Tracheal epithelial cell (primary cell): Measurements from ENCODE around the gene RAB34. TPM values are rescaled to one million over a fixed set of nuclear protein-coding genes. Genes with fewer than 3 reads are reported as not detected.

ENCODE experiments used
- total RNA-seq: library from RNA; depleted of rRNA; stranded (reverse); fragments of >200 nt; gene quantifications from 2 replicates; pipeline ENCODE4 v1.2.1, GENCODE V29; 2014

The RAB34 gene, protein sequence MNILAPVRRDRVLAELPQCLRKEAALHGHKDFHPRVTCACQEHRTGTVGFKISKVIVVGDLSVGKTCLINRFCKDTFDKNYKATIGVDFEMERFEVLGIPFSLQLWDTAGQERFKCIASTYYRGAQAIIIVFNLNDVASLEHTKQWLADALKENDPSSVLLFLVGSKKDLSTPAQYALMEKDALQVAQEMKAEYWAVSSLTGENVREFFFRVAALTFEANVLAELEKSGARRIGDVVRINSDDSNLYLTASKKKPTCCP
- 118 and 133 TPM in 2 replicates for total RNA-seq

GRCh38 chr17:28717578-28718332 is at the start of gene RAB34:
TSS of gene RAB34 (minus strand) at chr17:28717868. CDS start at chr17:28717266, 602 bp downstream.

DNA sequence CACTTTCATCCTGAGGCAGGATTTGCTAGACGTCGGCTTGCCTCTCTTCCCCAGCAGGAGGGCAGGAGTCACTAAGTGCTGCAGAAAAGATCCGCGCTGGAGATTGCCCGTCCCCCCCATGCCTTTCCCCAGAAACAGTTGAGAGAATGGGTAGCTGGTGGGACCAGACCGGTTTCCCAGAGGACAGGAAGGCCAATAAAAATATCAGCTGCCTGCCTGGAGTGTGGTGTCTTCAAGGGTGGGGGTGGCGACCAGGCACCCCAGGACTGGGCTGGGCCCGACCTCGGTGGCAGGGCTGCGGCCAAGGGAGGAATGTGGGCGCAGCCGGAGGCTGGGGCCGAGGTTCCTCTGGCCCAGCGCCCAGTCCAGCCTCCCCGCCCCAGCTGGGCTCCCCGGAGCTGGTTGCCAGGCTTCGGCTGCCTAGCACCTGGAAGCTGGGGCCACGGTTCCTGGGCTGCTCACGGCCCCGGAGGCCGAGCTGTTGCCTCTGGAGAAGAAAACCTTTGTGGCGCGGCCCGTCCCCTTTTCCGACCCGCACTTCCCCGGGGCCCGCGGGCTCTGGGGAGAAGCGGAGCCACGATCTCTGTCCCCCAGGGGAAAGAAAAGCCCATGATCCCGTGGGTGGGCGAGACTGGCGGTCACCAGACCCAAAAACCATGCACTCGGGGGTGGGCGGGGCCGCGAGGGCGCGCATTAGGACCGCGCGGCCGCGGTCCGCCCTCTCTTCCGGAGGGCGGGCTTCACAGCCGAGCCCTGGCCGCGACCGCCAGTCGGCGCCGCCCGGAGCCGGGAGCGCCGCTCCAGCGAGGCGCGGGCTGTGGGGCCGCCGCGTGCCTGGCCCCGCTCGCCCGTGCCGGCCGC is 25.8 kb upstream of the RAB34 start, which contains the start of gene TRAF4:
Gene TRAF4 (plus strand): TSS at position 769 of the 861 bp plus-strand sequence. CDS start 102 bp downstream, outside the sequence.

DNA sequence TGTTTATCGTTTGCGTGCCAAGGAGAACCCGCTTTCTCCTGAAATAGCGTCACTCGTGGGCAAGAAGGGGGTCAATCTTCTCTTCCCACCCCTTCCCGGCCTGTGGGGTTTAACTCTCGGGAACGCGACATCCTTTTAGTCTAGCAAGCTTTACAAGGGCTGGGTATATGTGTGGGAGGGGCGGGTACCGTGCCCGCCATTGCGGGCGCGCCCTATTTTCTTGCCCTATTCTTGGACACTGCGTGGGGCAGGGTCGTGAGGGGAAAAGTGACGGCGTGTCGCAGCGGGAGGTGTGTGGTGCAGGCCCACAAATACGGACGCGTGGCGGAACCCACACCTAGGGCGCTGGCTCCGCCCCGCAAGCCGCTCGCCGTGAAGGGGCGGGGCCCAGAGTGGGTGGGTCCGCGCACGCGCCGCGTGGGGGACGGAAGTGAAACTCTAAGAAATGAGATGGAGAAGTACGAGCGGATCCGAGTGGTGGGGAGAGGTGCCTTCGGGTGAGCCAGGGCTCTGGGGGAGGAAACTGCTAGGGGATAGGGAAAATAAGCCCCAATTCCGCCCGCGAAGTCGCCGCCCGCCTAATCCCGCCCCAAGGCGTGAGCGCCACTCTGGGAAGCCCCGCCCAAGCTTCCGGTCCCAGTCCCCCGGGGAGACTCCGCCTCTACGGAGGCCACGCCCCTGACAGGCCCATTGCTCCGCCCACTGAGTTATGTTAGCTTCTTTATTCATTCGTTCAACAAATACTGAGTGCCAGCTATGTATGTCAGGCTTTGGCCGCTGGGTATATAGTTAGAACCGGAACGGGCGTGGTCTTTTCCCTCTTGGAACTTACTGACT is 10.9 kb upstream of the RAB34 start, which contains the start of gene NEK8:
Gene NEK8 (plus strand): TSS at position 425 of the 837 bp plus-strand sequence. CDS start 26 bp downstream, at position 451.

DNA sequence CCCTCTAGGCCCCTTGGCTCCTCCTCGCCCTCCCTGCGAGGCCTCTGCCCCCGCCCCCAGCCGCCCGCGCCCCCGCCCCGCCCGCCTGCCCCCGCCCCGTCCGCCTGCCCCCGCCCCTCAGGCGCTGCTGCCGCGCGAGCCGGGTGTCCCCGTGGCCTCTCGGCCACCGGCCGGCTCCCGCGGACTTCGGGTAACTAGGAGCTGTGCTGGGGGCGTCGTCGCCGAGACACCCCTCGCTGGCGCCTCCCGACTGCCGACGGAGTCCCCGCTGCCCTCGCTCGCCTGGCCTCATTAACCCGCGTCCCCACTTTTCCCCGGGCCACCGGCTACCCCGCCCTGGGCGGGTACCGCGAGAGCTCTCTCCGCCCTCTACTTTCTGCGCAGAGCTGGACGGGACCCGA is 8.6 kb upstream of the RAB34 start, which contains the start of gene TLCD1:
Gene TLCD1 (minus strand): TSS at position 8 of the 401 bp plus-strand sequence. CDS start 136 bp downstream, outside the sequence.

GRCh38 chr17:28711723-28712031 is 6.0 kb downstream of the RAB34 start, which contains the start of gene PROCA1:
TSS of gene PROCA1 (minus strand) at chr17:28711888. CDS start at chr17:28711660, 228 bp downstream.

Other genes with a start within 250 kb of the RAB34 start
- gene SLC13A2, start 244.2 kb downstream of the RAB34 start, total RNA-seq: not detected in 2 replicates
- 0.21 and 0.24 TPM in 2 replicates for gene FOXN1, start 211.5 kb downstream of the RAB34 start, total RNA-seq
- 30.6 and 34.5 TPM in 2 replicates for gene UNC119, start 165.2 kb downstream of the RAB34 start, total RNA-seq
- 45.2 and 48.4 TPM in 2 replicates for gene PIGS, start 146.3 kb downstream of the RAB34 start, total RNA-seq
- 78.4 and 88.7 TPM in 2 replicates for gene ALDOC, start 141.0 kb downstream of the RAB34 start, total RNA-seq
- gene SPAG5, start 118.8 kb downstream of the RAB34 start, total RNA-seq: 0.85 and 3.9 TPM in 2 replicates
- 2.7 and 4.7 TPM in 2 replicates for gene RSKR, start 103.7 kb downstream of the RAB34 start, total RNA-seq
- 101 and 151 TPM in 2 replicates for gene BLTP2, start 72.7 kb downstream of the RAB34 start, total RNA-seq
- gene SDF2, start 56.0 kb downstream of the RAB34 start, total RNA-seq: 51.1 and 56.1 TPM in 2 replicates
- gene SUPT6H, start 55.7 kb downstream of the RAB34 start, total RNA-seq: 24.3 and 28.4 TPM in 2 replicates
- gene PROCA1, start 6.0 kb downstream of the RAB34 start, total RNA-seq: 0.24 and 0.64 TPM in 2 replicates
- gene RPL23A, start 2.1 kb upstream of the RAB34 start, total RNA-seq: 783 and 1,374 TPM in 2 replicates
- gene TLCD1, start 8.4 kb upstream of the RAB34 start, total RNA-seq: 9.4 and 10.6 TPM in 2 replicates
- gene NEK8, start 10.9 kb upstream of the RAB34 start, total RNA-seq: 2.6 and 4.1 TPM in 2 replicates
- 37.9 and 57.4 TPM in 2 replicates for gene TRAF4, start 26.1 kb upstream of the RAB34 start, total RNA-seq
- 1.7 and 3.4 TPM in 2 replicates for gene FAM222B, start 124.9 kb upstream of the RAB34 start, total RNA-seq
- gene ERAL1, start 137.1 kb upstream of the RAB34 start, total RNA-seq: 35.9 and 39.2 TPM in 2 replicates
- 30.1 and 33.0 TPM in 2 replicates for gene FLOT2, start 179.9 kb upstream of the RAB34 start, total RNA-seq
- 11.3 and 14.9 TPM in 2 replicates for gene DHRS13, start 185.2 kb upstream of the RAB34 start, total RNA-seq
- gene PHF12, start 233.7 kb upstream of the RAB34 start, total RNA-seq: 9.4 and 11.7 TPM in 2 replicates